Measurements from ENCODE around the gene ITPRIPL2.

The ITPRIPL2 gene

DNA sequence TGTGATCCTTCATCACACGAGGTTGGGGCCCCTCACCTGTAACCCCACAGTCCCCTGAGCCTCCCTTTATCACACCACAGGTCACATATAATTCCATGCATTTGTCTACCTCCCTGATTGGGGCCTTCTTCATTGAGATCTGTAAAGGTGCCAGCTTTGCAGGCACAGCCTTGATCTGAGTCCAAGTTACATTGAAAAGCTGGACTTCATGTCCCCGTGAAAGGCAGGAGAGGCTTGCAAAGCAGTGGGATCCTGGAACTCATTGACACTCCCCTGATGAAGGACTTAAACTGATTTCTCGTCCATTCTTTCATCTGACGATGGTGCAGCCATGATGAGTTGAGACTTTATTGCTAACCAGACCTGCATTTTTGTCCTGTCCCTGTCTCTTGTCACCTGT is 50.5 kb downstream of the ITPRIPL2 start:
- Mint-ChIP-seq H3K9me3 (peaks cover 4% of the 10 kb centered on the region), H3K36me3 (ENCODE audit: low read depth) (no peaks in the 10 kb centered on the region), H3K27me3 (peaks cover 25% of the 10 kb centered on the region), H3K4me1 (ENCODE audit: low read depth) (no peaks in the 10 kb centered on the region), H3K27ac (no peak overlapping the region), H3K4me3 (no peak overlapping the region)
- no peak for DNase-seq

DNA sequence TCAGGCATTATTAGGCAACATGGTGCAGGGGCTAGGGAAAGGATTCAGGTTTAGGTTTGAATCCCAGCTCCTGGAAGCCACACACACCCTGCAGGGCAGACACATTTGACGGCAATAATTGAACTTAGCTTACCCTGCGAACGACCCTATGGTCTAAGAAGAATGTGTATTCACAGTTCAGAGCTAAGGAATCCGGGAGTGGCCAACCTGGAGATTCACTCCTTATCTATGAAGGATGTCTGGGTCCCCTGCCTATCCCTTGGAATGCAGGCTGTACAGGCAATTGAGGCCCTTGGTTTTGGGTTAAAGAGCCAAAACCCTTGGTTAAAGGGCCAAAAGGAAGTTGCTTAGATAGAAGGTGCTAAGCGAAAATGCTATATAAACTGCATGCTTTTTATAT is 51.3 kb downstream of the ITPRIPL2 start:
- Mint-ChIP-seq H3K27ac (no peak overlapping the region), H3K9me3 (peaks cover 4% of the 10 kb centered on the region), H3K36me3 (ENCODE audit: low read depth) (no peaks in the 10 kb centered on the region), H3K4me1 (ENCODE audit: low read depth) (peaks cover 3% of the 10 kb centered on the region), H3K4me3 (no peak overlapping the region), H3K27me3 (peaks cover 29% of the 10 kb centered on the region)
- DNase-seq = no peak

DNA sequence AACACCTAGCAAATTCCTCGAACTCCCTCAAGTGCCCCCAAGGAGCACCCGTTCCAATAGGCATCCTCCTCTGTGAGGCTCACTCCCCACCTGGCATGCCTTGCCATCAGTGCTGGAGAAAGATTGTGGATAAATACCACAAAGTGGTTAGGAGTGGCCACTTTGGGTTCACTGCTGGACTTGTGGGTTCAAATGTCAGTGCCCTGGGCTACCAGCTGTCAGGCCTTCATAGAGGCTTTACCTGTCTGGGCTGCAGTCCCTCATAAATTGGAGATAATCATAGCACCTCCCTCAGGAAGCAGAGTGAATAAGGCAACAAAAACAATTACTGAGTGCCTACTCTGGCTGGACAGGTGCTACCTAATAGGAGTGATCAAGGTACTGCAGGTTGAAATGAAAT is 52.7 kb downstream of the ITPRIPL2 start:
- peaks cover 36% of the 10 kb centered on the region for H3K27me3 Mint-ChIP-seq
- no peaks in the 10 kb centered on the region for H3K36me3 Mint-ChIP-seq (ENCODE audit: low read depth)
- no peak overlapping the region for H3K27ac Mint-ChIP-seq
- H3K4me1 Mint-ChIP-seq (ENCODE audit: low read depth) = peaks cover 3% of the 10 kb centered on the region
- H3K9me3 Mint-ChIP-seq = peaks cover 4% of the 10 kb centered on the region
- H3K4me3 Mint-ChIP-seq = no peak overlapping the region
- DNase-seq = no peak

DNA sequence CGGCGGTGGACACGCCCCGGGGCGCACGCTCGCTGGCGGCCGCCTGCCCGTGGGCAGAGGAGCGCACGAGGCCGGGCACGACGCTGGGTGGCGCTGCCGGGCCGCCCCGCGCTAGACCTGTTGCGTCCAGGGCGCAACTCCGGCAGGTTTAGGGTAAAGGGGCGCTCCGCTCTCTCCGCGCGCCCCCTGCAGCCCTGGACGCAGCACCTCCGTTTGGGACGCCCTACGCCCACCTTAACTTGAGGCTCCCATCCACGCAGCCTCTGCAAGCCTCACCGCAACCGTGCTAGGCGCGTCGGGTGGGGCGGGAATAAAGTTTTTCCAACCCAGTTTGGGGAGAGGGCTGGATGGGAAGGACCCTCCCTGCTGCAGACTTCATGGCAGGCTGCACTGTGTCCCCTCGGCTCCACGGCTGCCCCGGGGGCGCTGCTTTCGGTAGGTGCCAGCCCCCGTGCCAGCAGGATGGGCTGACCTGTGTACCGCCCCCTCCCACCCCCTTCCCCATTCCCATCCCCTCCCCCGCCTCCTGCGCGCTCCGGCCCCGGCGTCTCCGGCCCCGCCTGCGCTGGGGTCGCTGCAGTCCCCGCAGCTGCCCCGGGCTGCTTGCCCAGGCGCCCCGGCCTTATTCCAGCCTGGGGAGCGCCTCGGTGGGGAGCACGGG is 54.1 kb downstream of the ITPRIPL2 start, which contains the start of gene SYT17:
SYT17 (plus strand) TSS at position 531 of the 661 bp plus-strand sequence. CDS start 407 bp downstream, outside the sequence.
- H3K9me3 Mint-ChIP-seq = peaks cover 4% of the 10 kb centered on the region
- H3K27me3 Mint-ChIP-seq = peaks cover 44% of the 10 kb centered on the region
- H3K27ac Mint-ChIP-seq = no peak within 1 kb of the TSS
- no peaks in the 10 kb centered on the region for H3K36me3 Mint-ChIP-seq (ENCODE audit: low read depth)
- H3K4me1 Mint-ChIP-seq (ENCODE audit: low read depth) = peaks cover 3% of the 10 kb centered on the region
- no peak within 1 kb of the TSS for H3K4me3 Mint-ChIP-seq
- peak; percentile 52 for DNase-seq

DNA sequence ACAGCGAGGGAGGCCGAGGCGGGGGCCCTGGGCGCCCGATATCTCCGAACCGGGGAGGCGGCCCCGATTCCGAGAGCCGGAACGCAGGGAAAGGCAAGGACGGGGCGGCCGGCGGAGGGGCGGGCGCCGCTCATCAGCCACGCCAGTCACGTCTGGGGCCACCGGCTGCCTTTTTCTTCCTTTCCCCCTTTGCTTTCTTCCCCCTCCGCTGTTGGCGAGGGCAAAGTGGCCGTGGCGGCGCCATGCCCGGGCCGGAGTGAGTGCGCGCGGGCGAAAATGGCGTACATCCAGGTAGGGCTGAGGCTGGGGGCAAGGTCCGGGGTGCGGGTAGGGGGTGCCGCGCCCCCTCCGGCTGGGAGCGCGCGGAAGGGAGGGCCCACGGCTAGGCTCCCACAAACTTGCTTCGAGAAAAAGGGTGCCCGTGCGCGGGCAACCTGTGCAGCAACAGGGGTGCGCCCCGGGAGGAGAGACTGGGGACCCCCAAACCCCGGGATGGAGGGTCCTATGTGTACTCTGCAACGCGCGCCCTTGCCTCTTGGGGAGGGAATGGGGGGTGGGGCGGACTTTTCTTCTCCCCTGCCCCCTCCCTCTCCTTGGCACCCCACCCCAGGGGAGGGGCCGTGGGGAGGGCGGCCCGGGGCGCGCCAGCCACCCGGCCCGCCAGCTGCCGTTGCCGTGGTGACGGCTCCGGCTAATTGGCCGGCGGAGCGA is 54.8 kb downstream of the ITPRIPL2 start:
- no peak for DNase-seq
- H3K36me3 Mint-ChIP-seq (ENCODE audit: low read depth) = no peaks in the 10 kb centered on the region
- no peak overlapping the region for H3K4me3 Mint-ChIP-seq
- H3K27ac Mint-ChIP-seq = no peak overlapping the region
- H3K9me3 Mint-ChIP-seq = no peaks in the 10 kb centered on the region
- peaks cover 3% of the 10 kb centered on the region for H3K4me1 Mint-ChIP-seq (ENCODE audit: low read depth)
- H3K27me3 Mint-ChIP-seq = peaks cover 47% of the 10 kb centered on the region

DNA sequence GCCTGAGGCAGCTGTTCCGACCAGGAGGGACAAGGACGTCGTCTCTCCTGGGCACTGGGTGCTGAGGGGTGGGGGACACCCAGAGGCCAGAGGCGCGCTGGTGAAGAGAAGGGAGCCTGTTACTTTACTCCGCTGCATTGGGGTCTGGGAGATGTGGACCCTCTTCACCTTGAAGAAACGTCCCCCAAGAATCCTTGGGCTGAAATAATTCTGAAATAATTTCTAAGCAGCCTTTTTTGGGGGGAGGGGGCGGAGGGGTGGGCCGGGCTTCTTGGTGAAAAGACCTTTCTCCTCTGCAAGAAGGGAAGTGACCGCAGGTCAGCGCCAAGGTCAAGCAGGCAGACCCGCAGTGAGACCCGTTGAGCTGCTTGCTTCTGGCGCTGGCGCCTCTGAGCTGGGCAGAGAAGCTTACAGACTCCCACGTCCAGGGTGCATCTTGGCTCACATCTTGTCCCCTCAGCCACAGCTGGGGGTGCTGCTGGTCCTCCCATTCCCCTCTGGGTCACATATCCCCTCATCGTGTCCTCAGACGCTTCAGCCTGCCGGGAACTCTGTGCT is 55.4 kb downstream of the ITPRIPL2 start:
- Mint-ChIP-seq H3K9me3 (no peaks in the 10 kb centered on the region), H3K36me3 (ENCODE audit: low read depth) (no peaks in the 10 kb centered on the region), H3K27ac (no peak overlapping the region), H3K4me3 (no peak overlapping the region), H3K27me3 (peaks cover 49% of the 10 kb centered on the region), H3K4me1 (ENCODE audit: low read depth) (peaks cover 3% of the 10 kb centered on the region)
- no peak for DNase-seq

DNA sequence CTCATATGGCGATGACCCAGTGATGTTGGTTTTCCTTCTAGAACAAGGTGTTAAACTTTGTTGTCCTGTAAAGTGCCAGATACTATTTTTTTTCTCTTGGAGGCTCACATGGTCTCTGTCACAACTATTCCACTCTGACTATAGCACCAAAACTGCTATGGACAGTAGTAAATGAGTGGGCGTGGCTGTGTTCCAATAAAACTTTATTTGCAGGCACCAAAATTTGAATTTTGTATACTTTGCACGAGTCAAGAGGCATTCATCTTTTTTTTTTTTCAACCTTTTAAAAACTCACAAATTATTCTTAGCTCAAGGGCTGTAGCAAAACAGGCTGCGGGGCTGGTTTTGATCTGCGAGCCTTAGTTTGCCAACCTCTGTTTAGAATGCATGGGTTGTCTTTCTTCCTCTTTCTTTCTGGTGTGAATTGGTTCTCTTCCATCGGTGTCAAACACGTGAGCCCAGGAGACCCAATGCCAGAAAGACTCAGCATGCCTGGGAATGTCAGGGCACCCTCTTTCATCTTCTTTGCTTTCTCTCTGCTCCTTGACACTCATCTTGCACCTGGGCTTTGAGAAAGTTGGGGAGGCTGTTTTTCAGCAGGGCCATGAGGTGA is 56.4 kb downstream of the ITPRIPL2 start:
- DNase-seq = no peak
- peaks cover 50% of the 10 kb centered on the region for H3K27me3 Mint-ChIP-seq
- H3K9me3 Mint-ChIP-seq = no peaks in the 10 kb centered on the region
- no peak overlapping the region for H3K4me3 Mint-ChIP-seq
- H3K27ac Mint-ChIP-seq = no peak overlapping the region
- H3K36me3 Mint-ChIP-seq (ENCODE audit: low read depth) = no peaks in the 10 kb centered on the region
- H3K4me1 Mint-ChIP-seq (ENCODE audit: low read depth) = peaks cover 3% of the 10 kb centered on the region
